GM12878 (cell line): ENCODE measurements around the gene BTG1. TPM values are rescaled to one million over a fixed set of nuclear protein-coding genes. Genes with fewer than 3 reads are reported as not detected.

ENCODE experiments used
- ATAC-seq: fragments of 200-7000 bp; cut with Tn5 transposase; 3 replicates; pipeline ENCODE4 v1.9.1; 2020; ENCODE audit warnings: mild to moderate bottlenecking, moderate library complexity
- BruUV-seq: library from RNA; stranded (reverse); fragments of 400-500 nt; replicated peaks from 2 replicates; lab custom pipeline; 2021; lab: Mats Ljungman, UMichigan
- CTCF ChIA-PET: fragments of 300-600 bp; sonication (Branson Sonifier 250); formaldehyde crosslinking; extraction: SDS; loops from one replicate; lab custom pipeline; 2021; ENCODE audit warnings: inconsistent platforms; lab: Yijun Ruan, JAX
- POLR2A ChIA-PET: fragments of 350-600 bp; formaldehyde crosslinking; extraction: SDS; loops from one replicate; lab custom pipeline; 2021; ENCODE audit warnings: inconsistent platforms; lab: Charles Lee
- RAD21 ChIA-PET: fragments of 300-600 bp; sonication (Branson Sonifier 250); formaldehyde crosslinking; loops from one replicate; lab custom pipeline; 2023; ENCODE audit warnings: antibody characterized with exemption; ENCODE audit not compliant: unreplicated experiment; lab: Charles Lee
- SMC1A ChIA-PET: fragments of 300-600 bp; sonication (Branson Sonifier 250); formaldehyde crosslinking; loops from one replicate; lab custom pipeline; 2023; ENCODE audit not compliant: unreplicated experiment, uncharacterized antibody; lab: Charles Lee
- DNase-seq: peaks from one replicate; pipeline ENCODE4 v3.0.0-alpha.2; 2011; ENCODE audit warnings: low read depth, low spot score
- FAIRE-seq: peaks from 3 replicates; lab custom pipeline; 2011; peaks lifted over from hg19 to GRCh38; lab: Jason Lieb, UNC
- H2AFZ ChIP-seq: 2 replicates; pipeline ENCODE4 v1.6.0; 2011; ENCODE audit warnings: low read depth, low read length, control low read depth; ENCODE audit not compliant: control insufficient read depth
- H3K27ac ChIP-seq: 2 replicates; pipeline ENCODE4 v1.5.1; 2011; ENCODE audit warnings: control low read depth; ENCODE audit not compliant: control insufficient read depth, insufficient read depth
- H3K27me3 ChIP-seq, 2 experiments: replicated peaks in 1 of 2; 2 replicates each; pipeline versions ENCODE4 v1.6.0 to v1.6.1; 2011; ENCODE audit warnings: low read length in 1 of 2; ENCODE audit not compliant: control insufficient read depth in 2 of 2, insufficient read depth in 2 of 2
- H3K36me3 ChIP-seq, 2 experiments: 2 replicates each; pipeline ENCODE4 v1.5.1; 2011; ENCODE audit warnings: low read length in 1 of 2; ENCODE audit not compliant: control insufficient read depth in 2 of 2, insufficient read depth in 2 of 2
- H3K4me1 ChIP-seq: 2 replicates; pipeline ENCODE4 v1.6.1; 2011; ENCODE audit warnings: mild to moderate bottlenecking, low read length, moderate library complexity, mixed read lengths; ENCODE audit not compliant: control insufficient read depth, insufficient read depth
- H3K4me2 ChIP-seq: 2 replicates; pipeline ENCODE4 v1.6.0; 2011; ENCODE audit warnings: control low read depth; ENCODE audit not compliant: control insufficient read depth, insufficient read depth
- H3K4me3 ChIP-seq: fragments of 200-600 bp; sonication (generic); 2 replicates; pipeline ENCODE4 v1.5.1; 2016
- H3K79me2 ChIP-seq: 2 replicates; pipeline ENCODE4 v1.6.0; 2011; ENCODE audit warnings: low read length; ENCODE audit not compliant: control insufficient read depth, insufficient read depth
- H3K9ac ChIP-seq: 2 replicates; pipeline ENCODE4 v1.8.0; 2011; ENCODE audit warnings: low read length, control low read depth, mixed read lengths; ENCODE audit not compliant: control insufficient read depth, insufficient read depth
- H3K9me3 ChIP-seq: replicated peaks from 3 replicates; pipeline ENCODE4 v1.5.1; 2011; ENCODE audit warnings: mild to moderate bottlenecking, low read length; ENCODE audit not compliant: control insufficient read depth, insufficient read depth
- H4K20me1 ChIP-seq: 2 replicates; pipeline ENCODE4 v1.6.0; 2011; ENCODE audit not compliant: control insufficient read depth, insufficient read depth
- ASH2L ChIP-seq: fragments of 300-600, 200-600 bp; sonication (generic); IDR thresholded peaks from 2 replicates; pipeline ENCODE4 v1.6.1; 2017; ENCODE audit warnings: low read depth, mild to moderate bottlenecking, borderline replicate concordance
- EGR1 ChIP-seq, 2 experiments: IDR thresholded peaks; 1 replicate in 1 of 2; 2 replicates in 1 of 2; pipeline ENCODE4 v1.6.1; 2011 to 2012; ENCODE audit warnings: low read depth in 2 of 2, low read length in 2 of 2, borderline replicate concordance in 1 of 2, mild to moderate bottlenecking in 1 of 2, moderate library complexity in 1 of 2
- EZH2 ChIP-seq: IDR thresholded peaks from 2 replicates; pipeline ENCODE4 v1.6.1; 2012; ENCODE audit warnings: low read depth, mild to moderate bottlenecking, control low read depth, inconsistent platforms, low read length, borderline replicate concordance; ENCODE audit not compliant: control insufficient read depth
- MAX ChIP-seq: IDR thresholded peaks from 2 replicates; pipeline ENCODE4 v1.6.1; 2012; ENCODE audit warnings: low read depth, low read length, improper control_type of control experiment
- PAX5 ChIP-seq: IDR thresholded peaks from 2 replicates; pipeline ENCODE4 v1.6.1; 2011; ENCODE audit warnings: low read depth, low read length, borderline replicate concordance
- POLR2AphosphoS5 ChIP-seq: IDR thresholded peaks from 2 replicates; pipeline ENCODE4 v1.6.1; 2011; ENCODE audit warnings: mild to moderate bottlenecking, low read length, inconsistent platforms
- RB1 ChIP-seq: fragments of 450-650 bp; formaldehyde crosslinking; IDR thresholded peaks from 2 replicates; pipeline ENCODE4 v1.6.1; 2017; ENCODE audit warnings: mild to moderate bottlenecking, borderline replicate concordance
- RBBP5 ChIP-seq: fragments of 200-600 bp; sonication (generic); conservative IDR thresholded peaks from 2 replicates; pipeline ENCODE4 v1.6.1; 2016
- RELA ChIP-seq: fragments of 450-650 bp; IDR thresholded peaks from 2 replicates; pipeline ENCODE4 v1.8.0; 2014; ENCODE audit warnings: borderline replicate concordance; ENCODE audit not compliant: partially characterized antibody
- RELB ChIP-seq: fragments of 450-650 bp; IDR thresholded peaks from 2 replicates; pipeline ENCODE4 v1.6.1; 2017; ENCODE audit warnings: low read depth, mild to moderate bottlenecking, moderate library complexity
- SRF ChIP-seq, 2 experiments: IDR thresholded peaks; 2 replicates each; pipeline ENCODE4 v1.6.1; 2011; ENCODE audit warnings: low read depth in 2 of 2, low read length in 2 of 2, mild to moderate bottlenecking in 1 of 2, moderate library complexity in 1 of 2
- STAT1 ChIP-seq: fragments of 450-650 bp; conservative IDR thresholded peaks from 2 replicates; pipeline ENCODE4 v1.6.1; 2014; ENCODE audit warnings: antibody characterized with exemption, mild to moderate bottlenecking
- SUZ12 ChIP-seq: fragments of 200-600 bp; sonication (generic); IDR thresholded peaks from one replicate; pipeline ENCODE4 v1.6.1; 2018; ENCODE audit warnings: antibody characterized with exemption, mild to moderate bottlenecking; ENCODE audit not compliant: unreplicated experiment
- WGBS: methylation state at CpG from one replicate; pipeline ENCODE4 v1.1.6; 2016; ENCODE audit warnings: low lambda C conversion rate; ENCODE audit not compliant: insufficient replicate concordance, insufficient coverage; ENCODE audit errors: missing lambda C conversion rate; 5-methylcytosine and 5-hydroxymethylcytosine counted together
- in situ Hi-C: fragments of 300-500 bp; cut with MboI; formaldehyde crosslinking; loops from 9 replicates; pipeline ENCODE4 v1.14.3; 2018; ENCODE audit warnings: mixed read lengths
- intact Hi-C: fragments of 100-400 bp; cut with micrococcal nuclease; formaldehyde crosslinking; loops from one replicate; pipeline ENCODE4 v1.14.2; 2022; ENCODE audit not compliant: unreplicated experiment
- polyA plus RNA-seq, 11 experiments: library from polyadenylated mRNA; depleted of rRNA in 4 of 11; unstranded in 6 of 11; stranded (reverse) in 5 of 11; fragments of >200 nt; fragmentation: Nextera tagmentation in 4 of 11; fragmentation: Illumina TruSeq in 1 of 11; extraction: Ambion mirVana in 4 of 11; extraction: Trizol in 1 of 11; gene quantifications; 1 replicate in 1 of 11; 2 replicates in 10 of 11; pipeline versions ENCODE4 v1.2.1 to v1.2.3, GENCODE V29; 2011 to 2016; ENCODE audit warnings: inconsistent platforms in 2 of 11, missing spikeins in 2 of 11, low read depth in 1 of 11
- total RNA-seq, 4 experiments: library from RNA; depleted of rRNA in 3 of 4; stranded (reverse); fragments of >200 nt in 3 of 4; fragmentation: Illumina TruSeq in 1 of 4; extraction: Trizol in 1 of 4; gene quantifications; 2 replicates each; pipeline versions ENCODE4 v1.2.1 to v1.2.3, GENCODE V29; 2013 to 2021
- TF ChIP-seq, protein P1 (sequence below): IDR thresholded peaks from 2 replicates; pipeline ENCODE4 v1.6.1; 2012; ENCODE audit warnings: low read depth, low read length, improper control_type of control experiment

The BTG1 gene
- total and polyA plus RNA-seq, 10 of the 15 experiments (the other 5 are each of a cell fraction or from before 2014, with no cell fraction given): 23.7 to 194 (median 56.4) TPM

- H3K9ac ChIP-seq: no peak overlapping the region
- no peaks in the 10 kb centered on the region; a peak in 2 of 4 replicates for H3K36me3 ChIP-seq
- TF ChIP-seq RB1: no peak
- no peak for TF ChIP-seq MAX
- TF ChIP-seq EGR1 (IDR thresholded peaks at IDR 0.05; ENCODE audit: borderline replicate concordance in 1 of 2, low read depth in 2 of 2, low read length in 2 of 2): no peak
- no peak for TF ChIP-seq PAX5
- no peak for TF ChIP-seq SRF (IDR thresholded peaks at IDR 0.05; ENCODE audit: low read depth in 2 of 2, low read length in 2 of 2)
- TF ChIP-seq STAT1: no peak
- no peak for TF ChIP-seq RELB
- TF ChIP-seq SUZ12: no peak
- TF ChIP-seq EZH2: no peak
- no peak for TF ChIP-seq ASH2L
- TF ChIP-seq, protein P1, sequence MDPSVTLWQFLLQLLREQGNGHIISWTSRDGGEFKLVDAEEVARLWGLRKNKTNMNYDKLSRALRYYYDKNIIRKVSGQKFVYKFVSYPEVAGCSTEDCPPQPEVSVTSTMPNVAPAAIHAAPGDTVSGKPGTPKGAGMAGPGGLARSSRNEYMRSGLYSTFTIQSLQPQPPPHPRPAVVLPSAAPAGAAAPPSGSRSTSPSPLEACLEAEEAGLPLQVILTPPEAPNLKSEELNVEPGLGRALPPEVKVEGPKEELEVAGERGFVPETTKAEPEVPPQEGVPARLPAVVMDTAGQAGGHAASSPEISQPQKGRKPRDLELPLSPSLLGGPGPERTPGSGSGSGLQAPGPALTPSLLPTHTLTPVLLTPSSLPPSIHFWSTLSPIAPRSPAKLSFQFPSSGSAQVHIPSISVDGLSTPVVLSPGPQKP: no peak
- TF ChIP-seq POLR2AphosphoS5: no peak
- no peak for TF ChIP-seq RBBP5
- TF ChIP-seq RELA: no peak
- TF ChIP-seq, all 136 proteins: peak for 0
- FAIRE-seq: no peak
- ChIA-PET SMC1A (interaction anchor here (0.6 to 3.4 kb wide), 16 partner anchors 8 to 446 kb away, joined by 3 to 27 read pairs (median 4); partner anchors contain the start of gene BTG1), CTCF (interaction anchor here (0.7 to 1.6 kb wide), 3 partner anchors 9 to 27 kb away, joined by 3 to 6 read pairs (median 3); no protein-coding TSS in a partner anchor), RAD21 (interaction anchor here (0.6 to 2.2 kb wide), 7 partner anchors 11 to 926 kb away, joined by 3 to 12 read pairs (median 4); no protein-coding TSS in a partner anchor), POLR2A (interaction anchor here (0.6 to 3.2 kb wide), 11 partner anchors 9 to 347 kb away, joined by 3 to 15 read pairs (median 5); no protein-coding TSS in a partner anchor)
- Histone ChIP-seq H3K9me3 (peaks cover 2% of the 10 kb centered on the region; the same call in 2 of the 3 replicates), H3K4me2 (no peak overlapping the region), H3K79me2 (peaks cover 62% of the 10 kb centered on the region), H3K4me1 (peaks cover 11% of the 10 kb centered on the region), H3K4me3 (no peak overlapping the region), H3K27ac (no peak overlapping the region), H3K27me3 (no peaks in the 10 kb centered on the region), H2AFZ (no peak overlapping the region), H4K20me1 (no peaks in the 10 kb centered on the region)
- WGBS: 85% methylated on average over 4 of the region's 4 CpGs
- BruUV-seq: no TSS peak
- no peak for DNase-seq
- peak; percentile 15 for ATAC-seq
- in situ Hi-C loops: no loop called here
- intact Hi-C loops: no loop called here
Measured at GRCh38 chr12:92122941-92123779, 22.5 kb downstream of the BTG1 start.
